GM12875 (cell line): ENCODE results near the gene SRGAP2B.
"Not testable (repeated sequence)": the region's sequence is repeated elsewhere in the genome, so short reads cannot be mapped to it uniquely, and the experiment has no call there.

Source experiments
- H3K4me3 ChIP-seq: one replicate; pipeline ENCODE4 v1.5.1; 2011; ENCODE audit warnings: low read depth, low read length, control low read depth

SRGAP2B gene

GRCh38 chr1:145047553-145047952 is 47.6 kb downstream of the SRGAP2B start:
- H3K4me3 ChIP-seq = not testable (repeated sequence)

- H3K4me3 ChIP-seq = not testable (repeated sequence)
These were observed 49.4 kb downstream of the SRGAP2B start for GRCh38 chr1:145045571-145046273.

GRCh38 chr1:145041519-145041918 is 53.6 kb downstream of the SRGAP2B start:
- H3K4me3 ChIP-seq = not testable (repeated sequence)

GRCh38 chr1:145036019-145036418 is 59.1 kb downstream of the SRGAP2B start:
- H3K4me3 ChIP-seq = not testable (repeated sequence)

GRCh38 chr1:145033523-145033922 is 61.6 kb downstream of the SRGAP2B start:
- not testable (repeated sequence) for H3K4me3 ChIP-seq

GRCh38 chr1:145027251-145027650 is 67.9 kb downstream of the SRGAP2B start:
- H3K4me3 ChIP-seq = not testable (repeated sequence)

- not testable (repeated sequence) for H3K4me3 ChIP-seq
These were observed 69.8 kb downstream of the SRGAP2B start for GRCh38 chr1:145025286-145025685.

- H3K4me3 ChIP-seq = not testable (repeated sequence)
These were observed 72.9 kb downstream of the SRGAP2B start for GRCh38 chr1:145022259-145022658.

- not testable (repeated sequence) for H3K4me3 ChIP-seq
These were observed 73.4 kb downstream of the SRGAP2B start for GRCh38 chr1:145021749-145022148.

- H3K4me3 ChIP-seq = not testable (repeated sequence)
These were observed 75.4 kb downstream of the SRGAP2B start for GRCh38 chr1:145019709-145020108.

GRCh38 chr1:145017725-145018124 is 77.4 kb downstream of the SRGAP2B start:
- H3K4me3 ChIP-seq = not testable (repeated sequence)

GRCh38 chr1:145016492-145016862 is 78.7 kb downstream of the SRGAP2B start:
- not testable (repeated sequence) for H3K4me3 ChIP-seq

- H3K4me3 ChIP-seq = not testable (repeated sequence)
These were observed 79.2 kb downstream of the SRGAP2B start for GRCh38 chr1:145015744-145016491.

- H3K4me3 ChIP-seq = not testable (repeated sequence)
These were observed 81.8 kb downstream of the SRGAP2B start for GRCh38 chr1:145013353-145013752.

GRCh38 chr1:145011811-145012210 is 83.3 kb downstream of the SRGAP2B start:
- H3K4me3 ChIP-seq = not testable (repeated sequence)

GRCh38 chr1:145010580-145010979 is 84.5 kb downstream of the SRGAP2B start:
- not testable (repeated sequence) for H3K4me3 ChIP-seq

- not testable (repeated sequence) for H3K4me3 ChIP-seq
These were observed 85.2 kb downstream of the SRGAP2B start for GRCh38 chr1:145009928-145010327.

- not testable (repeated sequence) for H3K4me3 ChIP-seq
These were observed 86.7 kb downstream of the SRGAP2B start for GRCh38 chr1:145008388-145008787.

GRCh38 chr1:145005142-145005541 is 90.0 kb downstream of the SRGAP2B start:
- not testable (repeated sequence) for H3K4me3 ChIP-seq

GRCh38 chr1:145001381-145001780 is 93.7 kb downstream of the SRGAP2B start:
- not testable (repeated sequence) for H3K4me3 ChIP-seq

GRCh38 chr1:145000743-145001326 is 94.3 kb downstream of the SRGAP2B start:
- H3K4me3 ChIP-seq = not testable (repeated sequence)
